CD4-positive, alpha-beta T cell (primary cell): ENCODE data around the gene IGF2BP2. TPM values are rescaled to one million over a fixed set of nuclear protein-coding genes. Genes with fewer than 3 reads are reported as not detected.

Source experiments
- ATAC-seq: fragments of 200-7000 bp; cut with Tn5 transposase; one replicate; pipeline ENCODE4 v1.10.0; 2022; ENCODE audit warnings: mild to moderate bottlenecking; ENCODE audit not compliant: poor library complexity
- CTCF ChIA-PET: fragments of 350-600 bp; sonication (Branson Sonifier 250); formaldehyde crosslinking; loops from one replicate; lab custom pipeline; 2021; ENCODE audit warnings: antibody characterized with exemption, inconsistent platforms; lab: Charles Lee
- POLR2A ChIA-PET: fragments of 350-600 bp; sonication (Branson Sonifier 250); formaldehyde crosslinking; loops from one replicate; lab custom pipeline; 2021; ENCODE audit warnings: antibody characterized with exemption, inconsistent platforms; lab: Charles Lee
- DNase-seq, 14 experiments: peaks; one replicate each; pipeline ENCODE4 v3.0.0-alpha.2; 2013 to 2020; ENCODE audit warnings: mixed read lengths in 2 of 14
- H3K27ac ChIP-seq, 2 donors: one replicate each; pipeline versions ENCODE4 v1.5.1 to v1.7.0; 2013; ENCODE audit warnings: low read length in 2 of 2, low read depth in 1 of 2, mild to moderate bottlenecking in 1 of 2
- H3K27me3 ChIP-seq, 2 experiments: 1 replicate in 1 of 2; 2 replicates in 1 of 2; pipeline versions ENCODE4 v1.6.1 to v1.7.0; 2013; ENCODE audit warnings: low read length in 2 of 2, control low read depth in 1 of 2, mild to moderate bottlenecking in 1 of 2, moderate library complexity in 1 of 2; ENCODE audit not compliant: insufficient read depth in 2 of 2, control insufficient read depth in 1 of 2
- H3K36me3 ChIP-seq: one replicate; pipeline ENCODE4 v1.6.1; 2013; ENCODE audit warnings: low read length, control low read depth; ENCODE audit not compliant: insufficient read depth
- H3K4me1 ChIP-seq: one replicate; pipeline ENCODE4 v1.6.1; 2013; ENCODE audit warnings: low read length, control low read depth; ENCODE audit not compliant: insufficient read depth
- H3K4me3 ChIP-seq: one replicate; pipeline ENCODE4 v1.5.1; 2013; ENCODE audit warnings: mild to moderate bottlenecking, low read length, moderate library complexity
- H3K9me3 ChIP-seq, 2 experiments: 1 replicate in 1 of 2; 2 replicates in 1 of 2; pipeline versions ENCODE4 v1.6.1 to v1.7.0; 2013; ENCODE audit warnings: low read length in 2 of 2, mild to moderate bottlenecking in 2 of 2, control low read depth in 1 of 2, moderate library complexity in 1 of 2; ENCODE audit not compliant: control insufficient read depth in 1 of 2, insufficient read depth in 1 of 2
- H3K27ac Mint-ChIP-seq: one replicate; pipeline ENCODE4 v1.8.0; 2020; ENCODE audit warnings: mixed read lengths
- H3K27me3 Mint-ChIP-seq: one replicate; pipeline ENCODE4 v1.8.0; 2021; ENCODE audit warnings: mixed read lengths
- H3K36me3 Mint-ChIP-seq: one replicate; pipeline ENCODE4 v1.8.0; 2021; ENCODE audit warnings: low read depth, mixed read lengths
- H3K4me1 Mint-ChIP-seq: one replicate; pipeline ENCODE4 v1.8.0; 2021; ENCODE audit warnings: low read depth, mixed read lengths
- H3K4me3 Mint-ChIP-seq: one replicate; pipeline ENCODE4 v1.8.0; 2020; ENCODE audit warnings: mild to moderate bottlenecking, mixed read lengths
- H3K9me3 Mint-ChIP-seq: one replicate; pipeline ENCODE4 v1.8.0; 2020; ENCODE audit warnings: mixed read lengths
- intact Hi-C, 2 experiments: fragments of 100-400 bp; cut with DNase I in 1 of 2; cut with micrococcal nuclease in 1 of 2; formaldehyde crosslinking; loops; one replicate each; pipeline versions ENCODE4 v1.15.1 to v1.9.0; 2023 to 2025; cut with DNase I, micrococcal nuclease
- total RNA-seq, 174 experiments: library from RNA in 2 of 174; stranded (reverse) in 2 of 174; gene quantifications; one replicate each; pipeline ENCODE4 v1.2.3 and lab custom pipeline; 2021 to 2026
- TF ChIP-seq, protein P1 (sequence below): fragments of 200-600 bp; IDR thresholded peaks from one replicate; pipeline ENCODE4 v1.8.0; 2022; ENCODE audit warnings: antibody characterized with exemption, mild to moderate bottlenecking

IGF2BP2 gene
- total RNA-seq, 2 experiments from 2014 or later = 0.25 to 0.50 TPM

- CTCF ChIA-PET = no interaction called here
- Histone ChIP-seq H3K27me3 (peaks cover 0 to 6% of the 10 kb centered on the region in 2 experiments), H3K36me3 (no peaks in the 10 kb centered on the region), H3K27ac (no peak overlapping the region), H3K4me1 (no peaks in the 10 kb centered on the region), H3K4me3 (no peak overlapping the region), H3K9me3 (peaks cover 2 to 3% of the 10 kb centered on the region in 2 experiments)
- POLR2A ChIA-PET = no interaction called here
- Mint-ChIP-seq H3K4me1 (no peaks in the 10 kb centered on the region), H3K4me3 (no peak overlapping the region), H3K36me3 (no peaks in the 10 kb centered on the region), H3K27me3 (peaks cover 13% of the 10 kb centered on the region), H3K9me3 (peaks cover 7% of the 10 kb centered on the region), H3K27ac (no peak overlapping the region)
- TF ChIP-seq, protein P1, sequence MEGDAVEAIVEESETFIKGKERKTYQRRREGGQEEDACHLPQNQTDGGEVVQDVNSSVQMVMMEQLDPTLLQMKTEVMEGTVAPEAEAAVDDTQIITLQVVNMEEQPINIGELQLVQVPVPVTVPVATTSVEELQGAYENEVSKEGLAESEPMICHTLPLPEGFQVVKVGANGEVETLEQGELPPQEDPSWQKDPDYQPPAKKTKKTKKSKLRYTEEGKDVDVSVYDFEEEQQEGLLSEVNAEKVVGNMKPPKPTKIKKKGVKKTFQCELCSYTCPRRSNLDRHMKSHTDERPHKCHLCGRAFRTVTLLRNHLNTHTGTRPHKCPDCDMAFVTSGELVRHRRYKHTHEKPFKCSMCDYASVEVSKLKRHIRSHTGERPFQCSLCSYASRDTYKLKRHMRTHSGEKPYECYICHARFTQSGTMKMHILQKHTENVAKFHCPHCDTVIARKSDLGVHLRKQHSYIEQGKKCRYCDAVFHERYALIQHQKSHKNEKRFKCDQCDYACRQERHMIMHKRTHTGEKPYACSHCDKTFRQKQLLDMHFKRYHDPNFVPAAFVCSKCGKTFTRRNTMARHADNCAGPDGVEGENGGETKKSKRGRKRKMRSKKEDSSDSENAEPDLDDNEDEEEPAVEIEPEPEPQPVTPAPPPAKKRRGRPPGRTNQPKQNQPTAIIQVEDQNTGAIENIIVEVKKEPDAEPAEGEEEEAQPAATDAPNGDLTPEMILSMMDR = no peak
- no peak for DNase-seq
- intact Hi-C loops = no loop called here
- ATAC-seq = no peak
These were observed 74.8 kb downstream of the IGF2BP2 start for GRCh38 chr3:185750015-185750414.

- no peak overlapping the region for H3K27ac ChIP-seq
- intact Hi-C loops = no loop called here
- CTCF ChIA-PET = interaction anchor here (0.9 to 1.5 kb wide), 2 partner anchors 12 to 17 kb away, joined by 3 to 4 read pairs; no protein-coding TSS in a partner anchor
These were observed 78.4 kb downstream of the IGF2BP2 start for GRCh38 chr3:185746470-185746869.

GRCh38 chr3:185744997-185745843, 79.6 kb downstream of the IGF2BP2 start:
- TF ChIP-seq, protein P1 = no peak
- intact Hi-C loops = no loop called here
- Histone ChIP-seq H3K4me1 (no peaks in the 10 kb centered on the region), H3K4me3 (no peak overlapping the region), H3K9me3 (no peaks in the 10 kb centered on the region), H3K36me3 (no peaks in the 10 kb centered on the region), H3K27ac (no peak overlapping the region), H3K27me3 (peaks cover 0 to 6% of the 10 kb centered on the region in 2 experiments)
- H3K27ac Mint-ChIP-seq = no peak overlapping the region
- DNase-seq (no peak), ATAC-seq (no peak)
- no peaks in the 10 kb centered on the region for H3K9me3 Mint-ChIP-seq
- POLR2A ChIA-PET = no interaction called here
- CTCF ChIA-PET = interaction anchor here (1.5 kb wide), 1 partner anchor 18 kb away, joined by 4 read pairs; no protein-coding TSS in a partner anchor
- no peaks in the 10 kb centered on the region for H3K4me1 Mint-ChIP-seq
- no peaks in the 10 kb centered on the region for H3K36me3 Mint-ChIP-seq
- no peak overlapping the region for H3K4me3 Mint-ChIP-seq
- H3K27me3 Mint-ChIP-seq = peaks cover 22% of the 10 kb centered on the region

More at GRCh38 chr3:185746470-185746869, 78.4 kb downstream of the IGF2BP2 start:
- no peak overlapping the region for H3K4me3 ChIP-seq
- H3K36me3 Mint-ChIP-seq = no peaks in the 10 kb centered on the region
- H3K27me3 ChIP-seq = peaks cover 0 to 6% of the 10 kb centered on the region in 2 experiments
- TF ChIP-seq, protein P1 = no peak
- H3K9me3 Mint-ChIP-seq = no peaks in the 10 kb centered on the region
- H3K27ac Mint-ChIP-seq = no peak overlapping the region
- H3K36me3 ChIP-seq = no peaks in the 10 kb centered on the region
- peaks cover 20% of the 10 kb centered on the region for H3K27me3 Mint-ChIP-seq
- H3K9me3 ChIP-seq = no peaks in the 10 kb centered on the region
- no peaks in the 10 kb centered on the region for H3K4me1 Mint-ChIP-seq
- no peaks in the 10 kb centered on the region for H3K4me1 ChIP-seq
- ATAC-seq (no peak), DNase-seq (no peak)
- no peak overlapping the region for H3K4me3 Mint-ChIP-seq
- POLR2A ChIA-PET = no interaction called here
